Gastrocnemius medialis (tissue), 4 donors: ENCODE measurements around the gene M6PR.

ENCODE experiments used
- CTCF ChIP-seq, 5 experiments: fragments of 450-650 bp in 3 of 5; fragments of 200-600 bp in 2 of 5; sonication (generic) in 2 of 5; IDR thresholded peaks in 4 of 5; conservative IDR thresholded peaks in 1 of 5; 1 replicate in 4 of 5; 2 replicates in 1 of 5; pipeline ENCODE4 v1.5.1; 2016 to 2019; ENCODE audit warnings: antibody characterized with exemption in 5 of 5, mild to moderate bottlenecking in 3 of 5, moderate library complexity in 3 of 5
- POLR2A ChIP-seq, 2 donors: fragments of 450-650 bp; IDR thresholded peaks; one replicate each; pipeline ENCODE4 v1.6.1; 2017; ENCODE audit warnings: antibody characterized with exemption in 2 of 2, mild to moderate bottlenecking in 2 of 2, moderate library complexity in 2 of 2

DNA sequence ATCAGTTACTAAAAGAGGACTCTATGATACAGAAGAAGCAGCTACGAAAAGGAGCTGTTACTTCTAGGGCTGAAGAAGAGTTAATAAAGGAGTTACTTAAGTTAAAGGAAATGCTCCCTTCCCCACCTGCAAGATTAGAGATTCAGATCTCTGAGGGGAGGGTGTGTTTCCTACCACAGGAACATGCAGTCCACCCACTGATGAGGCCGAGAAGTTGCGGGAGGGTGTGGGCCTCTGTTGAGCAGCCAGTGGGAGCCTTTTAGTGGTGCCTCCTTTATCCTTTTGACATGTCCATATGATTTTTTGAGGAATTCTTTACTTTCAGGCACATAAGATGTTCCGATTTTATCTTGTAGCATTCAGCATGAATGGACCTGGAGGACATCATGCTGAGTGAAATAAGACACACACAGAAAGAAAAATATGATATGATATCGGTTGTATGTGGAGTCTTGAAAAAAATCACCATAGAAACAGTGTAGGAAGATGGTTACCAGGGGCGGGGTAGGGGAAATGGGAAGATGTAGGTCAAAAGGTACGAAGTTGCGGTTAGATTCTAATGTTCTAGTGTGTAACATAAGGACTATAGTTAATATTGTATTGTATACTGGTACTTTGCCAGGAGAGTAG is 4.4 kb upstream of the M6PR start:
- no peak for TF ChIP-seq POLR2A (IDR thresholded peaks at IDR 0.05)
- TF ChIP-seq CTCF (IDR thresholded peaks at IDR 0.05 in 4 of 5, conservative IDR thresholded peaks at IDR 0.05 in 1 of 5): no peak
